Activated effector memory CD4-positive, alpha-beta T cell treated with Interleukin-2 at 50 U/mL for 16 hours (primary cell): ENCODE data around the gene TMEM41B.
"Not testable (repeated sequence)": the region's sequence is repeated elsewhere in the genome, so short reads cannot be mapped to it uniquely, and the experiment has no call there.

Experiments
- DNase-seq: peaks from one replicate; pipeline ENCODE4 v3.0.0-alpha.2; 2020

TMEM41B gene

GRCh38 chr11:9314291-9315077 lies at the start of gene TMEM41B:
TMEM41B (minus strand) TSS chr11:9314593; CDS start chr11:9314441, 152 bp downstream.
- DNase-seq = peak; percentile 100

GRCh38 chr11:9362393-9362863 lies 48.0 kb upstream of the TMEM41B start:
- DNase-seq = no peak

- not testable (repeated sequence) for DNase-seq
Observed at GRCh38 chr11:9360862-9361622, 46.6 kb upstream of the TMEM41B start.

- no peak for DNase-seq
Observed at GRCh38 chr11:9357041-9357440, 42.6 kb upstream of the TMEM41B start.

GRCh38 chr11:9351321-9351881 lies 37.0 kb upstream of the TMEM41B start:
- DNase-seq = no peak

GRCh38 chr11:9347779-9348178 lies 33.4 kb upstream of the TMEM41B start:
- not testable (repeated sequence) for DNase-seq

GRCh38 chr11:9347100-9347499 lies 32.7 kb upstream of the TMEM41B start:
- no peak for DNase-seq

- no peak for DNase-seq
Observed at GRCh38 chr11:9344061-9344680, 29.8 kb upstream of the TMEM41B start.

- DNase-seq = no peak
Observed at GRCh38 chr11:9341638-9342178, 27.3 kb upstream of the TMEM41B start.

GRCh38 chr11:9332655-9333054 lies 18.3 kb upstream of the TMEM41B start:
- DNase-seq = no peak

- DNase-seq = no peak
Observed at GRCh38 chr11:9330387-9331384, 16.3 kb upstream of the TMEM41B start.

GRCh38 chr11:9320047-9320446 lies 5.7 kb upstream of the TMEM41B start:
- DNase-seq = no peak

GRCh38 chr11:9319377-9320001 lies 5.1 kb upstream of the TMEM41B start:
- not testable (repeated sequence) for DNase-seq

- DNase-seq = not testable (repeated sequence)
Observed at GRCh38 chr11:9318442-9319376, 4.3 kb upstream of the TMEM41B start.

- DNase-seq = no peak
Observed at GRCh38 chr11:9316334-9316733, 1.9 kb upstream of the TMEM41B start.

GRCh38 chr11:9315078-9315688 lies 790 bp upstream of the TMEM41B start:
- DNase-seq = no peak

GRCh38 chr11:9313648-9314290 lies 624 bp downstream of the TMEM41B start:
- DNase-seq = no peak

- no peak for DNase-seq
Observed at GRCh38 chr11:9310485-9311090, 3.8 kb downstream of the TMEM41B start.
